ENCODE data around the gene UBC. TPM values are rescaled to one million over a fixed set of nuclear protein-coding genes. Genes with fewer than 3 reads are reported as not detected.

Gene UBC
- total and polyA plus RNA-seq, 9 of the 15 experiments (the other 6 are each of a cell fraction or from before 2014, with no cell fraction given) = 533 to 1,153 (median 813) TPM

- TF ChIP-seq, protein P1, sequence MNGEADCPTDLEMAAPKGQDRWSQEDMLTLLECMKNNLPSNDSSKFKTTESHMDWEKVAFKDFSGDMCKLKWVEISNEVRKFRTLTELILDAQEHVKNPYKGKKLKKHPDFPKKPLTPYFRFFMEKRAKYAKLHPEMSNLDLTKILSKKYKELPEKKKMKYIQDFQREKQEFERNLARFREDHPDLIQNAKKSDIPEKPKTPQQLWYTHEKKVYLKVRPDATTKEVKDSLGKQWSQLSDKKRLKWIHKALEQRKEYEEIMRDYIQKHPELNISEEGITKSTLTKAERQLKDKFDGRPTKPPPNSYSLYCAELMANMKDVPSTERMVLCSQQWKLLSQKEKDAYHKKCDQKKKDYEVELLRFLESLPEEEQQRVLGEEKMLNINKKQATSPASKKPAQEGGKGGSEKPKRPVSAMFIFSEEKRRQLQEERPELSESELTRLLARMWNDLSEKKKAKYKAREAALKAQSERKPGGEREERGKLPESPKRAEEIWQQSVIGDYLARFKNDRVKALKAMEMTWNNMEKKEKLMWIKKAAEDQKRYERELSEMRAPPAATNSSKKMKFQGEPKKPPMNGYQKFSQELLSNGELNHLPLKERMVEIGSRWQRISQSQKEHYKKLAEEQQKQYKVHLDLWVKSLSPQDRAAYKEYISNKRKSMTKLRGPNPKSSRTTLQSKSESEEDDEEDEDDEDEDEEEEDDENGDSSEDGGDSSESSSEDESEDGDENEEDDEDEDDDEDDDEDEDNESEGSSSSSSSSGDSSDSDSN (IDR thresholded peaks at IDR 0.05; ENCODE audit: borderline replicate concordance in 1 of 2, low read depth in 2 of 2, low read length in 2 of 2) = no peak
- TF ChIP-seq HMBOX1 (IDR thresholded peaks at IDR 0.05) (no peak), RCOR1 (IDR thresholded peaks at IDR 0.05; ENCODE audit: borderline replicate concordance in 1 of 2, low read depth in 2 of 2, low read length in 2 of 2) (no peak), ASH1L (IDR thresholded peaks at IDR 0.05; ENCODE audit: borderline replicate concordance, low read depth, partially characterized antibody) (peak; percentile 58)
Observed at GRCh38 chr12:124883263-124884130, 31.0 kb downstream of the UBC start (continued).

GRCh38 chr12:124881123-124881522, 33.3 kb downstream of the UBC start:
- Histone ChIP-seq H3K36me3 (ENCODE audit: control insufficient read depth, insufficient read depth, low read length) (no peaks in the 10 kb centered on the region), H3K4me3 (no peak overlapping the region), H3K79me2 (ENCODE audit: control insufficient read depth, insufficient read depth, low read length) (no peaks in the 10 kb centered on the region), H4K20me1 (replicated peaks; ENCODE audit: control insufficient read depth, insufficient read depth, low read length) (no peaks in the 10 kb centered on the region; the same call in 1 of the 2 replicates), H3K9ac (ENCODE audit: insufficient read depth in 1 of 2, low read depth in 2 of 2, low read length in 2 of 2) (no peak overlapping the region), H3K27me3 (ENCODE audit: control insufficient read depth in 2 of 2, insufficient read depth in 2 of 2, low read length in 2 of 2) (no peaks in the 10 kb centered on the region), H3K9me3 (replicated peaks; ENCODE audit: control insufficient read depth, insufficient read depth, low read depth, low read length) (no peaks in the 10 kb centered on the region), H3K4me1 (replicated peaks in 1 of 2; ENCODE audit: control insufficient read depth in 2 of 2, insufficient read depth in 2 of 2, low read length in 2 of 2) (peaks cover 33 to 44% of the 10 kb centered on the region in 2 experiments), H3K9me1 (ENCODE audit: control insufficient read depth, insufficient read depth, low read length) (no peaks in the 10 kb centered on the region), H3K27ac (ENCODE audit: extremely low read depth, low read depth, low read length) (no peak overlapping the region), H3K4me2 (ENCODE audit: insufficient read depth, low read length) (no peak overlapping the region), H2AFZ (ENCODE audit: low read depth, low read length) (no peak overlapping the region)
- WGBS (ENCODE audit: insufficient coverage, low coverage, missing lambda C conversion rate) = 71% methylated on average over 10 of the region's 10 CpGs
- DNase-seq (ENCODE audit: extremely low read depth in 1 of 4, low spot score in 3 of 4) = no peak
- in situ Hi-C loops (cut with MboI) = no loop called here
- TF ChIP-seq ZNF408 (CRISPR knock-in tag; IDR thresholded peaks at IDR 0.05; ENCODE audit: low read depth) (no peak), ESRRB (CRISPR knock-in tag; IDR thresholded peaks at IDR 0.05; ENCODE audit: borderline replicate concordance) (no peak), PTTG1 (tag; IDR thresholded peaks at IDR 0.05; ENCODE audit: low read depth) (no peak)
- TF ChIP-seq, protein P2, sequence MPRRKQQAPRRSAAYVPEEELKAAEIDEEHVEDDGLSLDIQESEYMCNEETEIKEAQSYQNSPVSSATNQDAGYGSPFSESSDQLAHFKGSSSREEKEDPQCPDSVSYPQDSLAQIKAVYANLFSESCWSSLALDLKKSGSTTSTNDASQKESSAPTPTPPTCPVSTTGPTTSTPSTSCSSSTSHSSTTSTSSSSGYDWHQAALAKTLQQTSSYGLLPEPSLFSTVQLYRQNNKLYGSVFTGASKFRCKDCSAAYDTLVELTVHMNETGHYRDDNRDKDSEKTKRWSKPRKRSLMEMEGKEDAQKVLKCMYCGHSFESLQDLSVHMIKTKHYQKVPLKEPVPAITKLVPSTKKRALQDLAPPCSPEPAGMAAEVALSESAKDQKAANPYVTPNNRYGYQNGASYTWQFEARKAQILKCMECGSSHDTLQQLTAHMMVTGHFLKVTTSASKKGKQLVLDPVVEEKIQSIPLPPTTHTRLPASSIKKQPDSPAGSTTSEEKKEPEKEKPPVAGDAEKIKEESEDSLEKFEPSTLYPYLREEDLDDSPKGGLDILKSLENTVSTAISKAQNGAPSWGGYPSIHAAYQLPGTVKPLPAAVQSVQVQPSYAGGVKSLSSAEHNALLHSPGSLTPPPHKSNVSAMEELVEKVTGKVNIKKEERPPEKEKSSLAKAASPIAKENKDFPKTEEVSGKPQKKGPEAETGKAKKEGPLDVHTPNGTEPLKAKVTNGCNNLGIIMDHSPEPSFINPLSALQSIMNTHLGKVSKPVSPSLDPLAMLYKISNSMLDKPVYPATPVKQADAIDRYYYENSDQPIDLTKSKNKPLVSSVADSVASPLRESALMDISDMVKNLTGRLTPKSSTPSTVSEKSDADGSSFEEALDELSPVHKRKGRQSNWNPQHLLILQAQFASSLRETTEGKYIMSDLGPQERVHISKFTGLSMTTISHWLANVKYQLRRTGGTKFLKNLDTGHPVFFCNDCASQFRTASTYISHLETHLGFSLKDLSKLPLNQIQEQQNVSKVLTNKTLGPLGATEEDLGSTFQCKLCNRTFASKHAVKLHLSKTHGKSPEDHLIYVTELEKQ (CRISPR knock-in tag; IDR thresholded peaks at IDR 0.05) = no peak
- ChIA-PET POLR2A (interaction anchor here (1.8 to 2.7 kb wide), 2 partner anchors 29 to 33 kb away, joined by 9 to 16 read pairs; partner anchors contain the start of gene UBC), CTCF (ENCODE audit: low intra/inter-chr PET ratio) (no interaction called here)
- BruUV-seq (replicated peaks) = no TSS peak
- FAIRE-seq = no peak
- no peak for ATAC-seq
- intact Hi-C loops (cut with micrococcal nuclease) = no loop called here

Data from K562 (cell line).